HG03432 (cell line): ENCODE data around the gene SLC39A7.

Experiments used
- ATAC-seq: cut with Tn5 transposase; IDR thresholded peaks from one replicate; pipeline ENCODE4 v1.9.1; 2021; ENCODE audit warnings: mild to moderate bottlenecking, moderate library complexity; ENCODE audit not compliant: unreplicated experiment

SLC39A7 gene

GRCh38 chr6:33169291-33170175 lies 31.1 kb upstream of the SLC39A7 start:
- no peak for ATAC-seq

GRCh38 chr6:33170176-33171015 lies 30.3 kb upstream of the SLC39A7 start:
- ATAC-seq: peak; percentile 54

GRCh38 chr6:33171016-33171879 lies 29.4 kb upstream of the SLC39A7 start:
- no peak for ATAC-seq

GRCh38 chr6:33171880-33172687 lies 28.6 kb upstream of the SLC39A7 start:
- no peak for ATAC-seq

GRCh38 chr6:33172688-33173534 lies 27.8 kb upstream of the SLC39A7 start:
- ATAC-seq: no peak

GRCh38 chr6:33173535-33174180 lies 27.0 kb upstream of the SLC39A7 start:
- ATAC-seq: no peak

- no peak for ATAC-seq
These were observed 25.9 kb upstream of the SLC39A7 start for GRCh38 chr6:33174784-33175183.

- no peak for ATAC-seq
These were observed 25.1 kb upstream of the SLC39A7 start for GRCh38 chr6:33175436-33176069.

GRCh38 chr6:33176906-33177305 lies 23.8 kb upstream of the SLC39A7 start:
- ATAC-seq: no peak

- ATAC-seq: no peak
These were observed 22.9 kb upstream of the SLC39A7 start for GRCh38 chr6:33177552-33178446.

GRCh38 chr6:33178755-33179475 lies 21.8 kb upstream of the SLC39A7 start:
- no peak for ATAC-seq

- no peak for ATAC-seq
These were observed 19.5 kb upstream of the SLC39A7 start for GRCh38 chr6:33181141-33181540.

GRCh38 chr6:33183071-33183683 lies 17.5 kb upstream of the SLC39A7 start:
- no peak for ATAC-seq

- no peak for ATAC-seq
These were observed 15.5 kb upstream of the SLC39A7 start for GRCh38 chr6:33185190-33185589.

- no peak for ATAC-seq
These were observed 14.9 kb upstream of the SLC39A7 start for GRCh38 chr6:33185654-33186187.

GRCh38 chr6:33187809-33188208 lies 12.9 kb upstream of the SLC39A7 start:
- no peak for ATAC-seq
